HEK293T (cell line): ENCODE results near the gene PLA2G6.

Experiments used
- ARNT ChIP-seq: fragments of 450-650 bp; IDR thresholded peaks from 2 replicates; pipeline ENCODE4 v1.6.1; 2017; ENCODE audit warnings: mild to moderate bottlenecking
- BHLHE40 ChIP-seq: fragments of 450-650 bp; IDR thresholded peaks from 2 replicates; pipeline ENCODE4 v1.6.1; 2016; ENCODE audit warnings: mild to moderate bottlenecking, moderate library complexity, borderline replicate concordance
- CTBP1 ChIP-seq: fragments of 450-650 bp; IDR thresholded peaks from 2 replicates; pipeline ENCODE4 v1.6.1; 2016; ENCODE audit warnings: borderline replicate concordance
- ELF4 ChIP-seq: fragments of 450-650 bp; IDR thresholded peaks from 2 replicates; pipeline ENCODE4 v1.6.1; 2017; ENCODE audit warnings: antibody characterized with exemption
- FOXA1 ChIP-seq: fragments of 450-650 bp; IDR thresholded peaks from 2 replicates; pipeline ENCODE4 v1.6.1; 2016; ENCODE audit warnings: mild to moderate bottlenecking
- FOXK2 ChIP-seq: fragments of 450-650 bp; IDR thresholded peaks from 2 replicates; pipeline ENCODE4 v1.6.1; 2016; ENCODE audit warnings: mild to moderate bottlenecking
- FOXM1 ChIP-seq: fragments of 450-650 bp; IDR thresholded peaks from 2 replicates; pipeline ENCODE4 v1.6.1; 2017; ENCODE audit warnings: mild to moderate bottlenecking, borderline replicate concordance
- HDGF ChIP-seq: fragments of 450-650 bp; IDR thresholded peaks from 2 replicates; pipeline ENCODE4 v1.6.1; 2017; ENCODE audit warnings: antibody characterized with exemption, borderline replicate concordance
- NFRKB ChIP-seq: fragments of 450-650 bp; IDR thresholded peaks from 2 replicates; pipeline ENCODE4 v1.6.1; 2016; ENCODE audit warnings: mild to moderate bottlenecking, moderate library complexity
- PKNOX1 ChIP-seq: fragments of 450-650 bp; IDR thresholded peaks from 2 replicates; pipeline ENCODE4 v1.6.1; 2016
- SUZ12 ChIP-seq: fragments of 450-650 bp; IDR thresholded peaks from 2 replicates; pipeline ENCODE4 v1.6.1; 2016; ENCODE audit warnings: mild to moderate bottlenecking
- TARDBP ChIP-seq: fragments of 450-650 bp; IDR thresholded peaks from 2 replicates; pipeline ENCODE4 v1.6.1; 2016

GRCh38 chr22:38219632-38220031 lies 38.0 kb upstream of the PLA2G6 start:
- TF ChIP-seq ARNT, result no peak
- no peak for TF ChIP-seq FOXK2
- no peak for TF ChIP-seq HDGF
- no peak for TF ChIP-seq PKNOX1
- no peak for TF ChIP-seq SUZ12
- TF ChIP-seq NFRKB, result no peak
- no peak for TF ChIP-seq CTBP1
- TF ChIP-seq FOXM1, result no peak
- no peak for TF ChIP-seq TARDBP
- no peak for TF ChIP-seq BHLHE40
- TF ChIP-seq FOXA1, result no peak
- no peak for TF ChIP-seq ELF4
